ENCODE measurements around the gene EID1.

GRCh38 chr15:48876057-48876456 lies 1.9 kb upstream of the EID1 start:
- TF ChIP-seq, protein P1, sequence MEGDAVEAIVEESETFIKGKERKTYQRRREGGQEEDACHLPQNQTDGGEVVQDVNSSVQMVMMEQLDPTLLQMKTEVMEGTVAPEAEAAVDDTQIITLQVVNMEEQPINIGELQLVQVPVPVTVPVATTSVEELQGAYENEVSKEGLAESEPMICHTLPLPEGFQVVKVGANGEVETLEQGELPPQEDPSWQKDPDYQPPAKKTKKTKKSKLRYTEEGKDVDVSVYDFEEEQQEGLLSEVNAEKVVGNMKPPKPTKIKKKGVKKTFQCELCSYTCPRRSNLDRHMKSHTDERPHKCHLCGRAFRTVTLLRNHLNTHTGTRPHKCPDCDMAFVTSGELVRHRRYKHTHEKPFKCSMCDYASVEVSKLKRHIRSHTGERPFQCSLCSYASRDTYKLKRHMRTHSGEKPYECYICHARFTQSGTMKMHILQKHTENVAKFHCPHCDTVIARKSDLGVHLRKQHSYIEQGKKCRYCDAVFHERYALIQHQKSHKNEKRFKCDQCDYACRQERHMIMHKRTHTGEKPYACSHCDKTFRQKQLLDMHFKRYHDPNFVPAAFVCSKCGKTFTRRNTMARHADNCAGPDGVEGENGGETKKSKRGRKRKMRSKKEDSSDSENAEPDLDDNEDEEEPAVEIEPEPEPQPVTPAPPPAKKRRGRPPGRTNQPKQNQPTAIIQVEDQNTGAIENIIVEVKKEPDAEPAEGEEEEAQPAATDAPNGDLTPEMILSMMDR (IDR thresholded peaks at IDR 0.05; ENCODE audit: poor library complexity) = no peak
- TF ChIP-seq EZH2 (IDR thresholded peaks at IDR 0.05; ENCODE audit: borderline replicate concordance) (no peak), EZH2phosphoT487 (IDR thresholded peaks at IDR 0.05; ENCODE audit: low read depth, severe bottlenecking, unreplicated experiment) (no peak)
